Uterus (tissue), 2 donors: ENCODE data around the gene SMKR1.

Source experiments
- POLR2A ChIP-seq, 2 donors: fragments of 450-650 bp; IDR thresholded peaks; one replicate each; pipeline ENCODE4 v1.6.1; 2016; ENCODE audit warnings: antibody characterized with exemption in 2 of 2, mild to moderate bottlenecking in 1 of 2, moderate library complexity in 1 of 2
- TF ChIP-seq, protein P1 (sequence below), 4 experiments: fragments of 200-600 bp in 2 of 4; fragments of 450-650 bp in 2 of 4; sonication (generic) in 2 of 4; IDR thresholded peaks; one replicate each; pipeline ENCODE4 v1.5.1; 2016 to 2019; ENCODE audit warnings: antibody characterized with exemption in 4 of 4, mild to moderate bottlenecking in 2 of 4, moderate library complexity in 1 of 4

DNA sequence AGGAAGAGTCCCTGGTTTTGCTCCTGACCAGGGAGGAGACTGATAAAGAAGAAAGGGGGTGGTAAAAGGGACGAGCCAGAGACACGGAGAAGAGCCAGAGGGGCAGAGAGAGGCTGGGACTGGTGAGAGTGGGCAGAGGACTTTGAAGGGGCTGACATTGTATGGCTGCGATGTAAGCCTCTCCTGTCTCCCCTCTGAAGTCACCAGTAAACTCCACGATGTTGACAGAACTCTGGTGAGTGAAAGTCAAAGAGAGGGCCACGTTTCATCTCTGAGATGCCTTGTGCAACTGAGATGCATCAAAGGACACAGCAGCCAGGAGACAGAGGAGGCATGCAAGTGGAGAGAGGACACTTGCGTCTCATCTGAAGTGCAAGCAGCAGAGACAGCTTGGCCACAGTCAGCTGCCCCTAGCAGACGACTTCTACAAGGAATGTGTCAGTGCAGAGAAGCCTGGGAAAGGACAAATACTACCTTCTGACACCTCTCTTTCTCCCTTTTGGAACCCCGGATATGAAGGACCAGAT, 54.3 kb downstream of the SMKR1 start:
- TF ChIP-seq, protein P1, sequence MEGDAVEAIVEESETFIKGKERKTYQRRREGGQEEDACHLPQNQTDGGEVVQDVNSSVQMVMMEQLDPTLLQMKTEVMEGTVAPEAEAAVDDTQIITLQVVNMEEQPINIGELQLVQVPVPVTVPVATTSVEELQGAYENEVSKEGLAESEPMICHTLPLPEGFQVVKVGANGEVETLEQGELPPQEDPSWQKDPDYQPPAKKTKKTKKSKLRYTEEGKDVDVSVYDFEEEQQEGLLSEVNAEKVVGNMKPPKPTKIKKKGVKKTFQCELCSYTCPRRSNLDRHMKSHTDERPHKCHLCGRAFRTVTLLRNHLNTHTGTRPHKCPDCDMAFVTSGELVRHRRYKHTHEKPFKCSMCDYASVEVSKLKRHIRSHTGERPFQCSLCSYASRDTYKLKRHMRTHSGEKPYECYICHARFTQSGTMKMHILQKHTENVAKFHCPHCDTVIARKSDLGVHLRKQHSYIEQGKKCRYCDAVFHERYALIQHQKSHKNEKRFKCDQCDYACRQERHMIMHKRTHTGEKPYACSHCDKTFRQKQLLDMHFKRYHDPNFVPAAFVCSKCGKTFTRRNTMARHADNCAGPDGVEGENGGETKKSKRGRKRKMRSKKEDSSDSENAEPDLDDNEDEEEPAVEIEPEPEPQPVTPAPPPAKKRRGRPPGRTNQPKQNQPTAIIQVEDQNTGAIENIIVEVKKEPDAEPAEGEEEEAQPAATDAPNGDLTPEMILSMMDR (IDR thresholded peaks at IDR 0.05), result no peak
- no peak for TF ChIP-seq POLR2A (IDR thresholded peaks at IDR 0.05)
